Gastrocnemius medialis (tissue), 4 donors: ENCODE results near the gene BCL11A.

Source experiments
- POLR2A ChIP-seq, 2 donors: fragments of 450-650 bp; IDR thresholded peaks; one replicate each; pipeline ENCODE4 v1.6.1; 2017; ENCODE audit warnings: antibody characterized with exemption in 2 of 2, mild to moderate bottlenecking in 2 of 2, moderate library complexity in 2 of 2
- TF ChIP-seq, protein P1 (sequence below), 5 experiments: fragments of 450-650 bp in 3 of 5; fragments of 200-600 bp in 2 of 5; sonication (generic) in 2 of 5; IDR thresholded peaks in 4 of 5; conservative IDR thresholded peaks in 1 of 5; 1 replicate in 4 of 5; 2 replicates in 1 of 5; pipeline ENCODE4 v1.5.1; 2016 to 2019; ENCODE audit warnings: antibody characterized with exemption in 5 of 5, mild to moderate bottlenecking in 3 of 5, moderate library complexity in 3 of 5

DNA sequence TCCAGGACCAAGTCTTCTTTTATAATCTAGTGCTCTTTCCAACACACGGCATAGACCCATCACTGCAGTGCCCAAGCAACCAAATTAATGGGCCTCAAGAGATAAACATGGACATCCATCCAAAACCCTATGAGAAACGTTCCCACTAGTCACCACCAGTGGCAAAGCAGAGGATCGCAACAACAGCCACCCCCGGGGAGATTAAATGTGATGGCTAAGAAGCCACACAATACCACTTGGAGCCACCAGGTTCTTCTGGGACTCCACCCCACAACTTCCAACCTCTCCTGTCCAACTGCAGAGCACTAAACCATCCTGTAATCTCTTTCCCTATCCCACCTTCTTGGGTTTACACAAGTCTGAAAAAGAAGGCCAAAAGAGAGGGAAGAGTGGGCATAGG lies 123.8 kb downstream of the BCL11A start:
- no peak for TF ChIP-seq POLR2A (IDR thresholded peaks at IDR 0.05)
- TF ChIP-seq, protein P1, sequence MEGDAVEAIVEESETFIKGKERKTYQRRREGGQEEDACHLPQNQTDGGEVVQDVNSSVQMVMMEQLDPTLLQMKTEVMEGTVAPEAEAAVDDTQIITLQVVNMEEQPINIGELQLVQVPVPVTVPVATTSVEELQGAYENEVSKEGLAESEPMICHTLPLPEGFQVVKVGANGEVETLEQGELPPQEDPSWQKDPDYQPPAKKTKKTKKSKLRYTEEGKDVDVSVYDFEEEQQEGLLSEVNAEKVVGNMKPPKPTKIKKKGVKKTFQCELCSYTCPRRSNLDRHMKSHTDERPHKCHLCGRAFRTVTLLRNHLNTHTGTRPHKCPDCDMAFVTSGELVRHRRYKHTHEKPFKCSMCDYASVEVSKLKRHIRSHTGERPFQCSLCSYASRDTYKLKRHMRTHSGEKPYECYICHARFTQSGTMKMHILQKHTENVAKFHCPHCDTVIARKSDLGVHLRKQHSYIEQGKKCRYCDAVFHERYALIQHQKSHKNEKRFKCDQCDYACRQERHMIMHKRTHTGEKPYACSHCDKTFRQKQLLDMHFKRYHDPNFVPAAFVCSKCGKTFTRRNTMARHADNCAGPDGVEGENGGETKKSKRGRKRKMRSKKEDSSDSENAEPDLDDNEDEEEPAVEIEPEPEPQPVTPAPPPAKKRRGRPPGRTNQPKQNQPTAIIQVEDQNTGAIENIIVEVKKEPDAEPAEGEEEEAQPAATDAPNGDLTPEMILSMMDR (IDR thresholded peaks at IDR 0.05 in 4 of 5, conservative IDR thresholded peaks at IDR 0.05 in 1 of 5): no peak
